Fibroblast of skin of scalp (primary cell): Measurements from ENCODE around the gene METTL9. TPM values are rescaled to one million over a fixed set of nuclear protein-coding genes. Genes with fewer than 3 reads are reported as not detected.
"Not testable (repeated sequence)": the region's sequence is repeated elsewhere in the genome, so short reads cannot be mapped to it uniquely, and the experiment has no call there.

Source experiments
- DNase-seq: peaks from one replicate; pipeline ENCODE4 v3.0.0-alpha.2; 2013
- polyA plus RNA-seq, 2 experiments: library from polyadenylated mRNA; unstranded; fragments of 120-200 nt; gene quantifications; one replicate each; pipeline ENCODE4 v1.2.1, GENCODE V29; 2013; ENCODE audit not compliant: insufficient read length in 2 of 2

METTL9 gene
- polyA plus RNA-seq (2013, experiment 1 of 2; ENCODE audit: insufficient read length): 91.0 TPM
- 94.4 TPM for polyA plus RNA-seq (2013, experiment 2 of 2; ENCODE audit: insufficient read length)

DNA sequence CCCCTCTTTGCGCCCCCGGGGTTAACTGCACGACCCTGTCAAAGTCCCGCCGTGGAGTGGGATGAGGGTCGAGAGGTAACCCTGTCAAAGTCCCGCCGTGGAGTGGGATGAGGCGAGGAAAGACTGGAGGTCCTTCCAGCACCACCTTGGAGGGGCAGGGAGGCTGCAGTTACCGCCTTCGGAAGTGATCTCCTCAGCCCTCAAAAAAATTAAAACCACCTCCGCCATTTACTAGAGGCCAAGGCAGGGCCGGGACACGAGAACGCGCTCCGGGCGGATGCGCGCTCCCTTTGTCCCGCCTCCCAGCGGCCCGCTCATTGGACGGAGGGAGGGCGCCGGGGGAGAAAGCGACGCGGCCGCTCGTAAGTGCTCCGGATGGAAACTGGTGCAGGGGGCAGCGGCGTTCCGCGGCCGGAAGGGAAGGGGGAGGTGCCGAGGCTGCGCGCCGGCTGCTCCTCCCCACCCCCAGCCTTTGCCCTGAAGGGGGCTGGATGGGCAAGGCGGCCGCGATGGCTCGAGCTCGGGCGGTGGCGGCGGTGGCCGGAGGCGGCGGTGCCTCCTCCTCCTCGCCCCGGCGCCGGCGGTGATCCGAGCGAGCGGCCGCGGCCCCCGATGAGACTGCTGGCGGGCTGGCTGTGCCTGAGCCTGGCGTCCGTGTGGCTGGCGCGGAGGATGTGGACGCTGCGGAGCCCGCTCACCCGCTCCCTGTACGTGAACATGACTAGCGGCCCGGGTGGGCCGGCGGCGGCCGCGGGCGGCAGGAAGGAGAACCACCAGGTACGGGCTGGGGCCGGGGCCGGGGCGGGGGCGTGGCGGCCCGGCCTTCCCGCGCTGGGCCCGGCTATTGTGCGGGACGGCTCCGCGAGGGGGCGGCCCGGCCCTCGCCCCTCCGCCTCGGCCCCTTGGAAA, at the start of gene METTL9:
TSS of gene METTL9 (plus strand) at position 456 of the 909 bp plus-strand sequence. CDS start at position 613, 157 bp downstream.
- peak; percentile 96 for DNase-seq

DNA sequence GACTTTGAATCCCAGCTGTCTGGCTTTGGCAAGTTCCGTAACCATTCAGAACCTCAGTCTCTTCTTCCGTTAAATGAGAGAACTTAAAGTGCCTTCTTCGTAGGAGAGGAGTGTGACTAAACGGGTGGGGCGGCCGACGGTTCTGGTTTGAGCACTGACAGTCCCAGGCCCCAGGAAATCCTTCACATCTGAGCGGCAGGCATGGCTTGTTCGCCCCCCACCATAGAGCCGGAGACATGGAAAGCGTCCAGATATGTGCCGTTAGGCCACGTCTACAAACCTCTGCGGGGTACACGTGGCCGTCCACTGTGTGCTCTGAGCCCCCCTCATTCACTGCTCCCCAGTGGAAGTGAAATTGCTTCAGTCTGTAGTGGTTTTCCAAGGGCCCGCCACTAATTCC, 49.4 kb upstream of the METTL9 start:
- not testable (repeated sequence) for DNase-seq

DNA sequence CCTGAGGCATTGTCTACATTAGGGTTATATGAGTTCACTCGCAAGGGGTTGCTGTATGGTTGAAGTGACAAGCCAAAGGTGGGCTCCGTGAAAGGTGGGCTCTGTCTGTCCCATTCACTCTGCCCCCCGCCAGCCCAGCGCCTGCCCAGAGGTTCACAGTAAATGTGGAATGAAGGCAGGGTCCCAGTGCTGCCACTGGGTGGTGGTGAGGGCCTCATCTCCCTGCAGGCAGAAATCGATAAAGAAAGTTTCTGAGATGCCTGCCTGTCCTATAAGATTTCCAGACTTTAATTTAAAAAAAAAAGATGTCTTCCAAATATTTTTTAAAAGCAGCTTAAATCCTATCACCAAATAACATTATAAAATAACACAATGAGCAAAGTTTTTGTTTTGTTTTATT, 48.9 kb upstream of the METTL9 start:
- not testable (repeated sequence) for DNase-seq

DNA sequence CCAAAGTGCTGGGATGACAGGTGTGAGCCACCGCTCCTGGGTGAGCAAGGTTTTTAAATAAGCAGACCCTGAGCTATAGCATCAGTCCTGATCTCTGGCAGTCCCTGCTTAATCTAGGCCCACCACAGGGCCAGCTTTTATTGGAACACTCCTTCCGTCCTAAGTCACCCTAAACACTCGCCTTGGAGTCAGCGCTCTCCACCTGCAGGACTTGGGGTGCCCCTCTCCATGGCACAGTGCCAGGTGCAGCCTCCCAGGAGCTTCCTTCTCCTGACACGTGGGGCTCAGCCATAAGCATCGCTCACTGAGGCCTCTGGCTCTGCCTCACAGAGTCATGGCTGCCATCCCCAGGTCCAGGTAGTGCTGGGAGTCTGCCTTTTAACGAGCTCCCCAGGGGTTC, 48.3 kb upstream of the METTL9 start:
- not testable (repeated sequence) for DNase-seq

- DNase-seq: not testable (repeated sequence)
Measured at GRCh38 chr16:21551600-21551999, 47.8 kb upstream of the METTL9 start.

GRCh38 chr16:21553481-21554296, 45.7 kb upstream of the METTL9 start:
- not testable (repeated sequence) for DNase-seq

DNA sequence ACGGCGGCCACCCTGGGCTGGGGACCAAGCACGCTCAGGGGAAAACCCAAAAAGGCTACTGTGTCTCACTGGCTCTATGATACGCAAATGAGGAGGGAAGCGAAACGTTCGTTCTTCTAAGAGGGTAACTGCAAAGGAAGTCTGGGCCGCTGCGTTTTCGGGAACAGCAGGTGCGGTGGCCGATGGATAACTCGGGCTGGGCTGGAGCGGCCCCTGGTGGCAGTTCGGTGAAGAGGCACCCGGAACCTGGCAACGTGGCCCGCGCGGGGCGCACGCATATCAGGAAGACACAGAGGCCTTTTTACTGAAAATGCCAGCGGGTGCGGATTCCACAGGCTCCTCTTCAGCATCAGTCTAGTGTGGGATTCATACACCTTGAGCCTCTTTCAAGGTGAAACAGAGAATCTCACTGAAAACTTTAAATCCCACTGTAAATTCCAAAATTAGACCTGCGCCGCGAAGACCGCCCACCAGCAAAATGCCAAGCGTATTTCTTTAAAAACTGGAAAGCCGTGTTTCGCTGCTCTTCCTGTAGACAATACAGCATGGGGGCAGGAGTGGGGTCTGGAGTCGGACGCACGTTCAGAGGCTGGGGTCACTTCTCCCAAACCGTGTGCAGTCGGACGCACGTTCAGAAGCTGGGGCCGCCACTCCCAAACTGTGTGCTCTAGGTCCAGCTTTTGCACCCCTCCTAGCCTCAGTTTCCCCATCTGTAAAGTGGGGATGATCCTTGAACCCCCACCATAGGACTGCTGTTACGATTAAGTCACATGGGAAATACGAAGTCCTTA, 44.4 kb upstream of the METTL9 start:
- DNase-seq: peak; percentile 76

- not testable (repeated sequence) for DNase-seq
Measured at GRCh38 chr16:21555621-21556020, 43.8 kb upstream of the METTL9 start.

GRCh38 chr16:21556026-21556595, 43.3 kb upstream of the METTL9 start:
- not testable (repeated sequence) for DNase-seq

GRCh38 chr16:21556651-21557241, 42.6 kb upstream of the METTL9 start:
- DNase-seq: peak; percentile 22

- DNase-seq: no peak
Measured at GRCh38 chr16:21560462-21560861, 38.9 kb upstream of the METTL9 start.

- DNase-seq: no peak
Measured at GRCh38 chr16:21563676-21564075, 35.7 kb upstream of the METTL9 start.

- DNase-seq: not testable (repeated sequence)
Measured at GRCh38 chr16:21564367-21564766, 35.0 kb upstream of the METTL9 start.

DNA sequence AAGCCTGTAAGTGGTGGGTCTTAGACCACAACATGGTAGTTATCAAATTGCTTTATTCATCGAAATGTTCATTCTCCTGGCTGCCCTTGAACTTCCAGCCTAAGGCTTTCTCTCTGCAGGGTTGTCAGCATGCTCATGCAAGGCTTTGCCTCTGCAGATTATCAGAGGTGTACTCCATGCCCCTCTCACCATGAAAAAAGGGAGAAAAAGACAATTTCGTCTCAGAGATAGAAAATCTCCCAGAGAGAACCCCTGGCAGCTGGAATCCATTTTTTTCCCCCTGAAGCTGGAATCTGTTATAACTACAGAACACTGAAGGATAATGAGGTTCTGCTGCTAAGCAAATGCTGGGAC, 33.9 kb upstream of the METTL9 start:
- DNase-seq: no peak

DNA sequence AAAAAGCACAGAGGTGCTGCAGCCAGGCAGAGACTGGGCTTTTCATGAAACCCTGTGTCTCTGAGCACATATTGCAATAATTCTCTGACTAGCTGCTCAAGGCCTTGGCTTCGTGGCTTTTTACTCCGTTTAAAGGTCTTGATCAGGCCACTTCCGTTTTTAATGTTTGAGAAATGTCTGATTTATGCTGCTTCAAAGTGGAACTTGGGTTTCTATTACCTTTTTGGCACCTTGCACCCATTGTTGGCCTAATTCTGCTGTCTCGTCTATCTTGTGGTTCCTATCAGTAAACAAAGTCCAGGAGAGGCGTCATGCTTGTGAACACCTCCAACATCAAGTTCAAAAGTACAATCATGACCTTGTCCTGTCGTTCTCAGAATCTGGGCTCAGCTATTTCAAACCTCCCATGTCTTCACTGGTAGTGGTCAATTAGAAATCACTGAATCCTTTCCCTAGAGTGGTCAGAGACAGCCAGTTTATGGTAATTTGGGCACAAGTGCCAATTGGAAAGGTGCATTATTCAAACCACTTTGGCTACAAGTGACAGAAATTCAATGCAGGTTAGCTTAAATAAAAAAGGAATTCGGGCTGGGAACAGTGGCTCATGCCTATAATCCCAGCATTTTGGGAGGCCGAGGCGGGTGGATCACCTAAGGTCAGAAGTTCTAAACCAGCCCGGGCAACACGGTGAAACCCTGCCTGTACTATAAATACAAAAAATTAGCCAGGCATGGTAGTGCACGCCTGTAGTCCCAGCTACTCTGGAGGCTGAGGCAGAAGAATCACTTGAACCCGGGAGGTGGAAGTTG, 33.3 kb upstream of the METTL9 start:
- no peak for DNase-seq

DNA sequence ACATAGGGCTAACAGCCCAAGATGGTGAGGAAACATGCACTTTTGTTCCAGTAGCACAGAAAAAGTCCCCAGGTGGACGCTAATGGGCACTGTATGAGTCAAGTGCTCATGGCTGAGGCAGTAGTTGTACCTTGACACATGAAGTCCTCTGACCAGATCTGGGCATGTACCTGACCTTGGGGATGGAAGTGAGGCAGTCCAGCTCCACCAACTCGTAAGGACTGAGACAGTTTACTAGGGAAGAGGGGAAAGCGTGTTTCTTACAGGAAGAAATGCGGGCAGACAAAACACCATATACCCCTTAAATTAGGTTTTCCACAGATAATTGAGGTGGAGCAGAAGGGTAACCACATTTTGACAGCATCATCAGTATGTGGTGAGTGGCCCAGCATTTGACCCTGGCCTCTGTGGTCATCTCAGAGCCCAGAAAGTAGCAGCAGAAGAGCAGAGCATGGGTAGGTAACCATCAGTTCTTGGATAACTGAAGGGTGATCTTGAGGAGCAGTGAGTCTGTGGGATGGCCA, 32.4 kb upstream of the METTL9 start:
- no peak for DNase-seq

- not testable (repeated sequence) for DNase-seq
Measured at GRCh38 chr16:21567496-21567895, 31.9 kb upstream of the METTL9 start.

DNA sequence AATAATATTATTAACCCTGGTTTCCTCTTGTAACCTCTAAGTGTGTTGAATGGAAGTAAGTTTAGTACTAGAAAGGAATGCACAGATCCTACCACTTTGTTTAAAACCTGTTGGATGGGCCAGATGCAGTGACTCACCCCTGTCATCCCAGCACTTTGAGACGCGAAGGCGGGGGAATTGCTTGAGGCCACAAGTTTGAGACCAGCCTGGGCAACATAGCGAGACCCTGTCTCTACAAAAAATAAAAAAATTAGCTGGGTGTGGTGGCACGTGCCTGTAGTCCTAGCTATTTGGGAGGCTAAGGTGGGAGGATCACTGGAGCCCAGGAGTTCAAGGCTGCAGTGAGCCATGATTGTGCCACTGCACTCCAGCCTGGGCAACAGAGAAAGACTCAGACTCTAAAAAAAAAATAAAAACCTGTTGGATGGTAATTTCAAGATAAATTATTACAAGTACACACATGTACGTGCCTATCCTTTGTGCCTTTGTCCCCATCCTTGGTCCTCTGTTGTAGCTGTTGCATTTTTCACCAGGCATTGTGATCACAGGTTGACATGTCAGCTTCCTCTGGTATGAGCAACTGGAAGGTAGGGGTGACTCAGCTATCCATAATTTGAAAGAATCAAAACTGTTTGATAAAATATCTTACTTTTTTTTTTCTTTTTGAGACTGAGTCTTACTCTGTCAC, 30.7 kb upstream of the METTL9 start:
- DNase-seq: no peak

DNA sequence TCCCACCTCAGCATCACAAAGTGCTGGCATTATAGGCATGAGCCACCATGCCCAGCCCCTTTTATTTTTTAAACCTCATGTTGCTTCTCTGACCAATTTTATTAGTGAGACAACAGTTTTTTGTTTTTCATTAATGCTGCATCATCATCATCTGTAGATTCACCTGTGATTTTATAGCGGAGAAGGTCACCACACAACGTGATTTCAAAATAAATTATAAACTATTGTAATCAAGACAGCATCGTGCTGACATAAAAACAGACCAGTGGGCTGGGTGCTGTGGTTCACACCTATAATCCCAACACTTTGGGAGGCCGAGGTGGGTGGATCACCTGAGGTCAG, 28.7 kb upstream of the METTL9 start:
- no peak for DNase-seq

GRCh38 chr16:21573506-21573905, 25.9 kb upstream of the METTL9 start:
- not testable (repeated sequence) for DNase-seq
